ENCODE results near the gene AGAP1. TPM values are rescaled to one million over a fixed set of nuclear protein-coding genes. Genes with fewer than 3 reads are reported as not detected.

Gene AGAP1
- total RNA-seq, 1 donor from 2014 or later, result 20.4 TPM

DNA sequence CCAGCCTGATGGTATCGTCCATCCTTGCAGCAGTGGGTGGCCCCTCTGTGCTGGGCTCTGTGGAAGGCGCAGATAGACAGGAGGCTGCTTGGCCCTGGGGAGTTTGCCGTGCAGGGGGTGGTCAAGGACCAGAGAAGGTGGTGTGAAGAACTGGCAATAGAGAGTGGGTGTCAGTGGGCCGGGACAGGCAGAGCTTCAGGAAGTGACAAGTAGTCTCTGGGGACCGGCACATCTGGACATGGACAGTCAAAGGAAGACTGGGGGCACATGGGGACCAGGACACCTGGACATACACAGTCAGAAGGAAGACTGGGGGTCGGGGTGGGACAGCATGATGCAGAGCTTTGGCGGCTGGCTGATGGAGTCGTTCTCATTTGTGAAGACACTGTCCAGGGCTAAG lies 335.9 kb downstream of the AGAP1 start:
- Mint-ChIP-seq H3K4me3 (no peak overlapping the region), H3K4me1 (peaks cover 11% of the 10 kb centered on the region), H3K27me3 (ENCODE audit: insufficient read depth, low read depth) (no peaks in the 10 kb centered on the region), H3K9me3 (no peaks in the 10 kb centered on the region), H3K27ac (no peak overlapping the region), H3K36me3 (peaks cover 25% of the 10 kb centered on the region)
- no peaks in the 10 kb centered on the region for H3K79me2 ChIP-seq (ENCODE audit: low read depth)
- H3K4me1 ChIP-seq, result no peaks in the 10 kb centered on the region
- H3K9me3 ChIP-seq (ENCODE audit: low read depth), result no peaks in the 10 kb centered on the region
- H3K4me3 ChIP-seq, result no peak overlapping the region
- H2AFZ ChIP-seq (replicated peaks), result no peak overlapping the region
- no peak overlapping the region for H3K9ac ChIP-seq
- H3K27ac ChIP-seq, result no peak overlapping the region
- peaks cover 2% of the 10 kb centered on the region for H4K20me1 ChIP-seq (ENCODE audit: low read depth)
- no peak for DNase-seq (ENCODE audit: low spot score)
- no peaks in the 10 kb centered on the region for H3F3A ChIP-seq (ENCODE audit: low read depth)
- no peaks in the 10 kb centered on the region for H3K27me3 ChIP-seq
- H3K36me3 ChIP-seq, result no peaks in the 10 kb centered on the region
- no peak overlapping the region for H3K4me2 ChIP-seq
- TF ChIP-seq EZH2phosphoT487 (IDR thresholded peaks at IDR 0.05) (no peak), EZH2 (IDR thresholded peaks at IDR 0.05) (no peak)
- TF ChIP-seq, protein P1, sequence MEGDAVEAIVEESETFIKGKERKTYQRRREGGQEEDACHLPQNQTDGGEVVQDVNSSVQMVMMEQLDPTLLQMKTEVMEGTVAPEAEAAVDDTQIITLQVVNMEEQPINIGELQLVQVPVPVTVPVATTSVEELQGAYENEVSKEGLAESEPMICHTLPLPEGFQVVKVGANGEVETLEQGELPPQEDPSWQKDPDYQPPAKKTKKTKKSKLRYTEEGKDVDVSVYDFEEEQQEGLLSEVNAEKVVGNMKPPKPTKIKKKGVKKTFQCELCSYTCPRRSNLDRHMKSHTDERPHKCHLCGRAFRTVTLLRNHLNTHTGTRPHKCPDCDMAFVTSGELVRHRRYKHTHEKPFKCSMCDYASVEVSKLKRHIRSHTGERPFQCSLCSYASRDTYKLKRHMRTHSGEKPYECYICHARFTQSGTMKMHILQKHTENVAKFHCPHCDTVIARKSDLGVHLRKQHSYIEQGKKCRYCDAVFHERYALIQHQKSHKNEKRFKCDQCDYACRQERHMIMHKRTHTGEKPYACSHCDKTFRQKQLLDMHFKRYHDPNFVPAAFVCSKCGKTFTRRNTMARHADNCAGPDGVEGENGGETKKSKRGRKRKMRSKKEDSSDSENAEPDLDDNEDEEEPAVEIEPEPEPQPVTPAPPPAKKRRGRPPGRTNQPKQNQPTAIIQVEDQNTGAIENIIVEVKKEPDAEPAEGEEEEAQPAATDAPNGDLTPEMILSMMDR (IDR thresholded peaks at IDR 0.05), result no peak

DNA sequence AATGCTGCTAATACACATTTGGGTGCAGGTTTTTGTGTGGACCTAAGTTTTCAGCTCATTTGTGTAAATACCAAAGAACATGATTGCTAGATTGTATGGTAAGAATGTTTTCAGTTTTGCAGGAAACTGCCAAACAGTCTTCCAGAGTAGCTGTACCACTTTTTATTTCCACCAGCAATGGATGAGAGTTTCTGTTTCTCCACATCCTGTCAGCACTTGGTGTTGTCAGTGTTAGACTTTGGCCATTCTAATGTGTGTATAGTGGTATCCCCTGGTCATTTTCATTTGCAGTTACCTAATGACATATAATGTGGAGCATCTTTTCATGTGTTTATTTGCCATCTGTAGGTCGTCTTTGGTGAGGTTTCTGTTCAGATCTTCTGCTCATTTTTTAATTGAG lies 337.9 kb downstream of the AGAP1 start:
- Histone ChIP-seq H4K20me1 (ENCODE audit: low read depth) (peaks cover 21% of the 10 kb centered on the region), H3K4me3 (no peak overlapping the region), H3K4me1 (no peaks in the 10 kb centered on the region), H3K9ac (no peak overlapping the region), H3F3A (ENCODE audit: low read depth) (no peaks in the 10 kb centered on the region), H2AFZ (replicated peaks) (no peak overlapping the region), H3K36me3 (no peaks in the 10 kb centered on the region), H3K27ac (no peak overlapping the region), H3K79me2 (ENCODE audit: low read depth) (no peaks in the 10 kb centered on the region), H3K4me2 (no peak overlapping the region), H3K27me3 (no peaks in the 10 kb centered on the region), H3K9me3 (ENCODE audit: low read depth) (no peaks in the 10 kb centered on the region)
- no peaks in the 10 kb centered on the region for H3K9me3 Mint-ChIP-seq
- H3K27me3 Mint-ChIP-seq (ENCODE audit: insufficient read depth, low read depth), result no peaks in the 10 kb centered on the region
- no peak overlapping the region for H3K27ac Mint-ChIP-seq
- peaks cover 25% of the 10 kb centered on the region for H3K4me1 Mint-ChIP-seq
- H3K36me3 Mint-ChIP-seq, result peaks cover 23% of the 10 kb centered on the region
- no peak for TF ChIP-seq EZH2phosphoT487 (IDR thresholded peaks at IDR 0.05)
- TF ChIP-seq, protein P1 (IDR thresholded peaks at IDR 0.05), result no peak
- TF ChIP-seq EZH2 (IDR thresholded peaks at IDR 0.05), result no peak
- DNase-seq (ENCODE audit: low spot score), result no peak
- H3K4me3 Mint-ChIP-seq, result no peak overlapping the region

DNA sequence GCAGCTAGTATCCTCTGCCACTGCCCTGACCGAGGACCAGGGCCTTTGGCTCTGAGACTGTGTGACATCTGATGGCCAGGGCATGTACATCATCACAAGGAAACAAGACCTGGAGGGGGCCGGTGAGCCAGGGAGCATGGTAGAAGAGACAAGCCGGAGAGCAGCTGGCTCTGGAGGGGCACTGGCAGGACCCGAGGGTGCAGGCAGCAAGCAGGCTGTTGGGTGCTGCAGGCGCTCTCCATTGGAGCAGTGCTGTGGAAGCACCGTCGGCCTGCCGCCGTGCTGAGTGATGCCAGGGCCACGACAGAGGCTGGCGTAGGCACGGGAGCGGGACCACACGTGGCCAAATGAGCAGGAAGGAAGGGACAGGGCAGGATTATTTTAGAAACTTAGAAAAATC lies 339.1 kb downstream of the AGAP1 start:
- H3K27me3 ChIP-seq, result no peaks in the 10 kb centered on the region
- Mint-ChIP-seq H3K27ac (no peak overlapping the region), H3K4me1 (peaks cover 15% of the 10 kb centered on the region), H3K4me3 (no peak overlapping the region), H3K9me3 (no peaks in the 10 kb centered on the region), H3K36me3 (peaks cover 14% of the 10 kb centered on the region), H3K27me3 (ENCODE audit: insufficient read depth, low read depth) (no peaks in the 10 kb centered on the region)
- H3K4me1 ChIP-seq, result no peaks in the 10 kb centered on the region
- no peak for DNase-seq (ENCODE audit: low spot score)
- H4K20me1 ChIP-seq (ENCODE audit: low read depth), result peaks cover 28% of the 10 kb centered on the region
- H3K4me3 ChIP-seq, result no peak overlapping the region
- H3K36me3 ChIP-seq, result no peaks in the 10 kb centered on the region
- no peak overlapping the region for H3K9ac ChIP-seq
- TF ChIP-seq, protein P1 (IDR thresholded peaks at IDR 0.05), result no peak
- TF ChIP-seq EZH2 (IDR thresholded peaks at IDR 0.05) (no peak), EZH2phosphoT487 (IDR thresholded peaks at IDR 0.05) (no peak)
- no peaks in the 10 kb centered on the region for H3F3A ChIP-seq (ENCODE audit: low read depth)
- no peaks in the 10 kb centered on the region for H3K9me3 ChIP-seq (ENCODE audit: low read depth)
- no peak overlapping the region for H3K27ac ChIP-seq
- H2AFZ ChIP-seq (replicated peaks), result no peak overlapping the region
- H3K79me2 ChIP-seq (ENCODE audit: low read depth), result no peaks in the 10 kb centered on the region
- H3K4me2 ChIP-seq, result no peak overlapping the region

Measured in neural progenitor cell (in vitro differentiated cells).